ENCODE results near the gene ACOT7.

GRCh38 chr1:6332821-6333220 is 60.7 kb downstream of the ACOT7 start:
- TF ChIP-seq CREB1 (IDR thresholded peaks at IDR 0.05) = no peak
- TF ChIP-seq CREB1 (CRISPR knock-in tag; IDR thresholded peaks at IDR 0.05) = no peak
- no peak for TF ChIP-seq ZNF33B (CRISPR knock-in tag; IDR thresholded peaks at IDR 0.05)
- no peak for TF ChIP-seq FOXJ3 (CRISPR knock-in tag; IDR thresholded peaks at IDR 0.05; ENCODE audit: borderline replicate concordance)
- no peak for TF ChIP-seq POLR2AphosphoS5 (IDR thresholded peaks at IDR 0.05; ENCODE audit: low read depth, low read length)
- no peak for TF ChIP-seq ZNF354B (CRISPR knock-in tag; IDR thresholded peaks at IDR 0.05)
- TF ChIP-seq HDAC6 (IDR thresholded peaks at IDR 0.05; ENCODE audit: low read depth, low read length) = no peak
- no peak for TF ChIP-seq NFE2L1 (CRISPR knock-in tag; IDR thresholded peaks at IDR 0.05; ENCODE audit: borderline replicate concordance)
- TF ChIP-seq ZBTB40 (IDR thresholded peaks at IDR 0.05) = no peak
- TF ChIP-seq ZBTB40 (CRISPR knock-in tag; IDR thresholded peaks at IDR 0.05) = no peak

Measured in HepG2 (cell line).